RWPE1 (cell line): ENCODE results near the gene TPRKB.
"Not testable (repeated sequence)": the region's sequence is repeated elsewhere in the genome, so short reads cannot be mapped to it uniquely, and the experiment has no call there.

Experiments
- CTCF ChIA-PET: fragments of 350-600 bp; sonication (Branson Sonifier 250); formaldehyde crosslinking; extraction: SDS; loops from one replicate; lab custom pipeline; 2021; lab: Yijun Ruan, JAX
- POLR2A ChIA-PET: fragments of 400-600 bp; formaldehyde crosslinking; extraction: SDS; loops from one replicate; lab custom pipeline; 2020; ENCODE audit warnings: antibody characterized with exemption; ENCODE audit not compliant: low non-redundant PET; lab: Yijun Ruan, JAX
- DNase-seq: peaks from one replicate; pipeline ENCODE4 v3.0.0; 2012; ENCODE audit warnings: low spot score
- H3K27ac ChIP-seq: fragments of 450-650 bp; 2 replicates; pipeline ENCODE4 v1.5.1; 2017
- CTCF ChIP-seq: fragments of 450-650 bp; conservative IDR thresholded peaks from 2 replicates; pipeline ENCODE4 v1.5.1; 2017; ENCODE audit warnings: low read depth, mild to moderate bottlenecking

TPRKB gene

DNA sequence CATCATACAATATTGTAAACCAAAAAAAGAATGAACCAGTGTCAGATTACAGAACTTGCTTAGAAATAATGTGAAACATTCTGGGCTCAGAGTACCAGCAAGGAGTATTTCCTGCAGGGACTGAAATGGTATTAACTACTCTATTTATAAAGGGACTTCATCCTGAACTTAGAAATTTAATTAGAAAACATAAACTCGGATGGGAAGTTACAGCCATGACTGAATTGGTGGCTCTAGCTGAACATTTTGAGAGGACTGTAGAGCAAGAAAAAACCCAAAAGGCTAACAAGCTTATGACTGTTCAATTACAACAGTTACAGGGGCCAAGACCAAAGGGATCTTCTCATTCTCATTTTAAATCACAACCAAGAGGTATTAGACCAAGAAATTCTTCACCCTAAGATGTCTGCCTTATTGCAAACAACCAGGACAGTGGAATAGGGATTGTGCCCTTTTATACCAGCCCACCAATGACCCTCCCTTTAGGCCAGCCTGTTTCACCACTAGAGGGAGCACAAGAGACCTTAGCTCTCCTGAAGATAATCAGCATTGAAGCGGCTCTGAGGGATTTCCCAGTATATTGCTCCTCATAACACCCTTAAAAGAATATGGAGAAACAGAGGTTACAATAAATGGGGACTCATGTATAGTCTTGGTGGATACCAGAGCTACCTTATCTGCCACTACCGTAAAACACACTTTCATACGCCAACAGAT lies 46.6 kb downstream of the TPRKB start:
- CTCF ChIA-PET: interaction anchor here (0.5 to 0.6 kb wide), 2 partner anchors 435 to 1202 kb away, joined by 3 read pairs; no protein-coding TSS in a partner anchor
- POLR2A ChIA-PET, H3K27ac ChIP-seq: not testable (repeated sequence)
- peak; percentile 75 for TF ChIP-seq CTCF
- peak; percentile 12 for DNase-seq

- CTCF ChIA-PET, H3K27ac ChIP-seq, DNase-seq, POLR2A ChIA-PET: not testable (repeated sequence)
These were observed 48.7 kb downstream of the TPRKB start for GRCh38 chr2:73688494-73688893.

DNA sequence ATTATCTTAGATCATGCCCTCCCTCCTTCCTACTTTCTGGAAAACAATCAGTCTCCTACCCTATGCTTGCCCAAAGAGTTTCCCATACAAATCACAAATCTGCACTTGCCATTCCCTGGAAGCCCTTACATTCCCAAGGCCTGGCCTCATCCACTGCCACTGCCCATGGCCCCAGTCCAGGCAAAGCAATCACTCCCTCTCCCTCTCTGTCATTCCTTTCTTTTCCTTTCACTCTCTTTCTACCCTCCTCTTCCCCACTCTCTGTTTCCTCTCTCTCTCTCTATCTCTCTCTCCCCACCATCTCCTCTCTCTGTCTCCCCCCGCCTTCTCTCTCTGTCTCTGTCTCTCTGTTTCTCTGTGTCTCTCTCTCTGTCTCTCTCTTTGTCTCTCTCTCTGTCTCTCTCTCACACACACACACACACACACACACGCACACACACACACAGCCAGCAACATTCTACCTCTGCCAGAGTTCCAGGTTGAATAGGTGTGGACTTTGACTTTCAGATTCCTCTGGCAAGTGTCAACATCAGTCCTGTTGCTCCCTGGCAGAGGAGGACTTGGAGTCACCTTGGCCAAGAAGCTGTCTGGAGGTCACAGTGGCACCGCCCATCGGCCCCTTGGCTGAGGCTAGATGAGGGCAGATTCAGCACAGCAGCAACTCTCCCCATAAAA lies 51.2 kb downstream of the TPRKB start:
- POLR2A ChIA-PET: no interaction called here
- CTCF ChIA-PET: no interaction called here
- no peak overlapping the region for H3K27ac ChIP-seq
- no peak for DNase-seq
- no peak for TF ChIP-seq CTCF

DNA sequence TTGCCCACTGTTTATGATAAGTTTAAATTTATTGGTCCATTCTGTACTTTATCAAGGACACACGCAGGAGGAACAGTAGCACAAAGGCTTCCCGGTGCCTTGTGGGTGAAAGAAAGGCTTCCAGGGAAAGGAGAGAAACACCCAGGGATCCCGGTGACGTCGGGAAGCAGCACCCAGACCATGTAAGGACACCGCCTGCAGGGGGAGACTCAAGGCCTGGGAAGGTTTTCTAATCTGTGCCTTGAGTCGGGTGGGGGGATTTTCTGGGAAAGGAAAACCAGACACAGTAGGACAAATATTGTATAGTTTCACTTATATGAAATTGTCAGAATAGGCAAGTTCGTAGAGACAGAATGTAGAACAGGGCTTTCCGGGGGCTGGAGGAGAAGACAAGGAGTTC lies 52.2 kb downstream of the TPRKB start:
- H3K27ac ChIP-seq, POLR2A ChIA-PET, DNase-seq, CTCF ChIA-PET: not testable (repeated sequence)

DNA sequence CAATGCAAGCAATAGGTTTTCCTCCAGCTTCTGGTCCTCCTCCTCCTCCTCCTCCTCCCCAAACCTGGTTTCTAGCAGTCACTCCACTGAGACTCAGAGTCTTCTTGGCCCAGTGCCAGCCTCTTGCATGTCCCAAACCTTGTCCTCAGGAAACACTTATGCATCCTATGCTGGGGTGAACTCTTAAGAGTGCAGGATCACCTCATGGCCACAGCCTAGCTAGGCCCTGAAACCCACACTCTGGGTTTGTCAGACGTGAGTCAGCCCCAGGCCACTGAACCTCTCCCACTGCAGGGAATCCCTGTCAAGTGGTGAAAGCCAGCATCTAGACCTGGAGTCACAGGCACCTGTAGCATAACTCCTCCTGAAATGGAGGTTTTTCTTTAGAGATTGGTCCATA lies 52.8 kb downstream of the TPRKB start:
- CTCF ChIA-PET, DNase-seq, H3K27ac ChIP-seq, POLR2A ChIA-PET: not testable (repeated sequence)

DNA sequence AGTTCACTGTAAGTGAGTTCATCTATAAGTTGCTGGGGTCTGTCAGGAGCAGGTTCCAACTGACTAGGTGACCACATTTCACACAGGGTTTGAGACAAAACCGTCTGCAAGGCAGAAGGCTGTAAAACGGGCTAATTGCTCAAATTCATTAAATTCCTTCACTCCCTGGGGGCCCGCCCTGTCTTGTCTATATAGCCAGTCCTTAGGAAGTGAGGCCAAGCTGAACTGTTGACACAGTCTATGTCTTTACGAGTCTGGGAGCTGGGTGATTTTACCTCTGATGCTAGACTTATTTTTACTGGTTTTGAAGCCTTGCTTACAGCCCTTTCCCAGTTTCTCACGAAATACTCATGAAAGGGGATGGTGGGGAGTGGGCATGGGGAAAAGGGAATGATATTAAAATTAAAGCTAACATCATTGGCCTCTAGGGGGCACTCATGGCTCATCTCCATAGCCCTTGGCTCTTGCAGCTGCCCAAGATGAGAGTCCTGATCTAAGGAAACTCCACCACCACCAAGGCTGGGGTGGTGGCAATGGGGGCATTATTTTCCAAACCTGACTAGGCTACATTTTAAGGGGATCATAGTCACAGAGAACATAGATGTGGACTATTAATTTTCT lies 57.1 kb downstream of the TPRKB start:
- DNase-seq: not testable (repeated sequence)

More for the DNA sequence above, 57.1 kb downstream of the TPRKB start:
- POLR2A ChIA-PET, H3K27ac ChIP-seq: not testable (repeated sequence)
- CTCF ChIA-PET: interaction anchor here (0.5 to 0.7 kb wide), 3 partner anchors 15 to 638 kb away, joined by 3 to 4 read pairs (median 3); no protein-coding TSS in a partner anchor
- TF ChIP-seq CTCF: peak; percentile 29
